ENCODE measurements around the gene KRT72.
A peak's percentile ranks its signal among the peaks of the same experiment; 100 is the strongest.

Gene KRT72

DNA sequence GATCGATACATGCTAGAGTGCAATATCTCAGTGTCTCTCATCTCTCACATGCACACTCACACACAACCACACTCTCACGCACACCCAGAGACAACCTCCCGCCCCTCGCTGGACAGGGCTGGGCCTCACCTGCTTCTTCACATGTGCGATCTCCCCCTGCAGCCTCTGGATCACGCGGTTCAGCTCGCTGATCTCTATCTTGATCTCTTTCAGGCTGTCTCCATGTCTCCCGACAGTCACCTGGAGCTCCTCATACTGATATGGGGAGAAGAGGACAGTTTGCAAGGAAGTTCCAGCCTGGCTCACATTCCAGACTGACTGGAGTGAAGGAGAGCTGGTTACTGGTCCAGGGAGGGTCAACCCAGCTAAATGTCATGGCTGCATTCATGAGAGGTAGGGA lies 46.3 kb upstream of the KRT72 start:
- H3K27ac ChIP-seq (replicated peaks; ENCODE audit: low read length), result no peak overlapping the region
- H3K4me3 ChIP-seq (ENCODE audit: low read length in 2 of 2), result no peak overlapping the region
- H3K36me3 ChIP-seq (replicated peaks in 1 of 2; ENCODE audit: control insufficient read depth in 2 of 2, insufficient read depth in 2 of 2, low read length in 2 of 2), result no peaks in the 10 kb centered on the region
- H3K23ac ChIP-seq (ENCODE audit: low read depth, low read length, poor library complexity), result no peak overlapping the region
- H2BK15ac ChIP-seq (ENCODE audit: low read length), result no peak overlapping the region
- H3K4me1 ChIP-seq (ENCODE audit: control insufficient read depth in 2 of 2, insufficient read depth in 1 of 2, low read depth in 1 of 2, low read length in 2 of 2), result peaks cover 0 to 3% of the 10 kb centered on the region in 2 donors
- no peak overlapping the region for H4K91ac ChIP-seq (ENCODE audit: low read depth, low read length, poor library complexity)
- H4K8ac ChIP-seq (ENCODE audit: low read depth, low read length), result no peak overlapping the region
- no peak overlapping the region for H3K9ac ChIP-seq (ENCODE audit: low read depth, low read length, poor library complexity)
- H2BK5ac ChIP-seq (ENCODE audit: low read length), result no peak overlapping the region
- H3K4me2 ChIP-seq (ENCODE audit: insufficient read depth, low read length, poor library complexity, severe bottlenecking), result no peak overlapping the region
- no peak overlapping the region for H3K14ac ChIP-seq (ENCODE audit: low read length)
- no peak overlapping the region for H3K4ac ChIP-seq (ENCODE audit: low read length)
- H2BK12ac ChIP-seq (ENCODE audit: low read length), result no peak overlapping the region
- no peak overlapping the region for H2BK120ac ChIP-seq (ENCODE audit: low read depth, low read length)
- H2AK5ac ChIP-seq (ENCODE audit: low read depth, low read length), result no peak overlapping the region
- peaks cover 0 to 10% (median 0%) of the 10 kb centered on the region in 3 experiments for H3K27me3 ChIP-seq (ENCODE audit: control insufficient read depth in 3 of 3, insufficient read depth in 3 of 3, low read depth in 1 of 3, low read length in 3 of 3)
- no peak overlapping the region for H3K18ac ChIP-seq (ENCODE audit: low read length)
- no peak for DNase-seq (ENCODE audit: low spot score)
- no CpG with 5 or more reads among the region's 9 CpGs for WGBS, 2 donors (ENCODE audit: extremely low coverage in 2 of 2, insufficient read length in 2 of 2, insufficient replicate concordance in 1 of 2)
- no peak overlapping the region for H2AFZ ChIP-seq (ENCODE audit: low read length)
- peaks cover 0 to 2% of the 10 kb centered on the region in 2 donors for H3K9me3 ChIP-seq (replicated peaks in 1 of 2; ENCODE audit: control insufficient read depth in 2 of 2, insufficient read depth in 1 of 2, low read depth in 1 of 2, low read length in 2 of 2)
- no peaks in the 10 kb centered on the region for H3K79me1 ChIP-seq (ENCODE audit: low read depth, low read length)

DNA sequence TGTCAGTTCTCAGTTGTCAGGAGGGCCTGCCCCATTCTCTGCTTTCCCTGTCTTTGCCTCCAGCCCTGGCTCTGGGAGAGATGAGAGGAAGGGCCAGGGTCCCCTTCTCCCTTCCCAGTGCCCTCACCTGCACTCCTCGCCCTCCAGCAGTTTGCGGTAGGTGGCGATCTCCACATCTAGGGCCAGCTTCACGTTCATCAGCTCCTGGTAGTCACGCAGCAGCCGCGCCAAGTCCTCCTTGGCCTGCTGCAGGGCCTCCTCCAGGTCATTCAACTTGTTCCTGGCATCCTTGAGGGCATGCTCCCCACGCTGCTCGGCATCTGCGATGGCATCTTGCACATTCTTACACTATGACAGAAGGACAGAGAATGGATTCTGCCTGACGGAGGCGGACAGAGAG lies 45.4 kb upstream of the KRT72 start:
- no peaks in the 10 kb centered on the region for H3K36me3 ChIP-seq (replicated peaks in 1 of 2; ENCODE audit: control insufficient read depth in 2 of 2, insufficient read depth in 2 of 2, low read length in 2 of 2)
- H2BK15ac ChIP-seq (ENCODE audit: low read length), result no peak overlapping the region
- WGBS, 2 donors (ENCODE audit: extremely low coverage in 2 of 2, insufficient read length in 2 of 2, insufficient replicate concordance in 1 of 2), result no CpG with 5 or more reads among the region's 12 CpGs

DNA sequence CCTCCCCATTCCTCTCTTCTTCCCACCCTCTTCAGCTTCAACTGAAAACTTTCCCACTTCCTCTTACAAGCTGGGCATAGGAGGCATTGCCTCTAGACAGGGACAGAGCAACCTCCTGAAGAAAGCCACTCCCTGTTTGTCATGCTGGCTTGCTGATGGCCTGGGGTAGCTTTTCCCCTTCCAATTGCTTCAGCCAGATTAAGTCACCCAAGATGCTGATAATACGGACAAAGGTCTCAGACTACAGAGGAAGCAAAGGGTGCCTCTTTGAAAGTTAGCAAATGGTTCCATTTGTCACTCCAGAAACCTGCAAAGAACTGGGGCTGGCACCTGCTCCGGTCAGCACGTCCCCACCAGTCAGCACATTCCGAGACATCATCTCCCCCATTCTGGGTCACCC lies 44.7 kb upstream of the KRT72 start:
- Histone ChIP-seq H3K4me1 (ENCODE audit: control insufficient read depth in 2 of 2, insufficient read depth in 1 of 2, low read depth in 1 of 2, low read length in 2 of 2) (peaks cover 0 to 9% of the 10 kb centered on the region in 2 donors), H3K18ac (ENCODE audit: low read length) (no peak overlapping the region), H4K8ac (ENCODE audit: low read depth, low read length) (no peak overlapping the region), H3K4me3 (ENCODE audit: low read length in 2 of 2) (no peak overlapping the region), H3K9me3 (replicated peaks in 1 of 2; ENCODE audit: control insufficient read depth in 2 of 2, insufficient read depth in 1 of 2, low read depth in 1 of 2, low read length in 2 of 2) (no peaks in the 10 kb centered on the region), H2AFZ (ENCODE audit: low read length) (no peak overlapping the region), H2BK15ac (ENCODE audit: low read length) (no peak overlapping the region), H3K36me3 (replicated peaks in 1 of 2; ENCODE audit: control insufficient read depth in 2 of 2, insufficient read depth in 2 of 2, low read length in 2 of 2) (no peaks in the 10 kb centered on the region), H3K4ac (ENCODE audit: low read length) (no peak overlapping the region), H3K27ac (replicated peaks; ENCODE audit: low read length) (no peak overlapping the region), H3K27me3 (ENCODE audit: control insufficient read depth in 3 of 3, insufficient read depth in 3 of 3, low read depth in 1 of 3, low read length in 3 of 3) (peaks cover 0 to 10% (median 0%) of the 10 kb centered on the region in 3 experiments), H2AK5ac (ENCODE audit: low read depth, low read length) (no peak overlapping the region), H3K14ac (ENCODE audit: low read length) (no peak overlapping the region), H2BK12ac (ENCODE audit: low read length) (no peak overlapping the region), H4K91ac (ENCODE audit: low read depth, low read length, poor library complexity) (no peak overlapping the region), H2BK120ac (ENCODE audit: low read depth, low read length) (no peak overlapping the region), H3K23ac (ENCODE audit: low read depth, low read length, poor library complexity) (no peak overlapping the region), H3K4me2 (ENCODE audit: insufficient read depth, low read length, poor library complexity, severe bottlenecking) (no peak overlapping the region), H3K79me1 (ENCODE audit: low read depth, low read length) (no peaks in the 10 kb centered on the region), H2BK5ac (ENCODE audit: low read length) (no peak overlapping the region), H3K9ac (ENCODE audit: low read depth, low read length, poor library complexity) (no peak overlapping the region)
- DNase-seq (ENCODE audit: low spot score), result no peak
- no CpG with 5 or more reads among the region's 4 CpGs for WGBS, 2 donors (ENCODE audit: extremely low coverage in 2 of 2, insufficient read length in 2 of 2, insufficient replicate concordance in 1 of 2)

More for the DNA sequence above, 45.4 kb upstream of the KRT72 start:
- no peak overlapping the region for H3K18ac ChIP-seq (ENCODE audit: low read length)
- DNase-seq (ENCODE audit: low spot score), result no peak
- no peak overlapping the region for H3K14ac ChIP-seq (ENCODE audit: low read length)
- H3K4me2 ChIP-seq (ENCODE audit: insufficient read depth, low read length, poor library complexity, severe bottlenecking), result no peak overlapping the region
- H3K27me3 ChIP-seq (ENCODE audit: control insufficient read depth in 3 of 3, insufficient read depth in 3 of 3, low read depth in 1 of 3, low read length in 3 of 3), result peaks cover 0 to 10% (median 0%) of the 10 kb centered on the region in 3 experiments
- peaks cover 0 to 9% of the 10 kb centered on the region in 2 donors for H3K4me1 ChIP-seq (ENCODE audit: control insufficient read depth in 2 of 2, insufficient read depth in 1 of 2, low read depth in 1 of 2, low read length in 2 of 2)
- H3K27ac ChIP-seq (replicated peaks; ENCODE audit: low read length), result no peak overlapping the region
- H3K79me1 ChIP-seq (ENCODE audit: low read depth, low read length), result no peaks in the 10 kb centered on the region
- H4K91ac ChIP-seq (ENCODE audit: low read depth, low read length, poor library complexity), result no peak overlapping the region
- H2AK5ac ChIP-seq (ENCODE audit: low read depth, low read length), result no peak overlapping the region
- H3K9me3 ChIP-seq (replicated peaks in 1 of 2; ENCODE audit: control insufficient read depth in 2 of 2, insufficient read depth in 1 of 2, low read depth in 1 of 2, low read length in 2 of 2), result no peaks in the 10 kb centered on the region
- H3K23ac ChIP-seq (ENCODE audit: low read depth, low read length, poor library complexity), result peak overlapping the region; percentile 13
- H3K9ac ChIP-seq (ENCODE audit: low read depth, low read length, poor library complexity), result no peak overlapping the region
- no peak overlapping the region for H4K8ac ChIP-seq (ENCODE audit: low read depth, low read length)
- H2AFZ ChIP-seq (ENCODE audit: low read length), result no peak overlapping the region
- no peak overlapping the region for H2BK5ac ChIP-seq (ENCODE audit: low read length)
- H3K4ac ChIP-seq (ENCODE audit: low read length), result no peak overlapping the region
- H3K4me3 ChIP-seq (ENCODE audit: low read length in 2 of 2), result no peak overlapping the region
- no peak overlapping the region for H2BK120ac ChIP-seq (ENCODE audit: low read depth, low read length)
- no peak overlapping the region for H2BK12ac ChIP-seq (ENCODE audit: low read length)

DNA sequence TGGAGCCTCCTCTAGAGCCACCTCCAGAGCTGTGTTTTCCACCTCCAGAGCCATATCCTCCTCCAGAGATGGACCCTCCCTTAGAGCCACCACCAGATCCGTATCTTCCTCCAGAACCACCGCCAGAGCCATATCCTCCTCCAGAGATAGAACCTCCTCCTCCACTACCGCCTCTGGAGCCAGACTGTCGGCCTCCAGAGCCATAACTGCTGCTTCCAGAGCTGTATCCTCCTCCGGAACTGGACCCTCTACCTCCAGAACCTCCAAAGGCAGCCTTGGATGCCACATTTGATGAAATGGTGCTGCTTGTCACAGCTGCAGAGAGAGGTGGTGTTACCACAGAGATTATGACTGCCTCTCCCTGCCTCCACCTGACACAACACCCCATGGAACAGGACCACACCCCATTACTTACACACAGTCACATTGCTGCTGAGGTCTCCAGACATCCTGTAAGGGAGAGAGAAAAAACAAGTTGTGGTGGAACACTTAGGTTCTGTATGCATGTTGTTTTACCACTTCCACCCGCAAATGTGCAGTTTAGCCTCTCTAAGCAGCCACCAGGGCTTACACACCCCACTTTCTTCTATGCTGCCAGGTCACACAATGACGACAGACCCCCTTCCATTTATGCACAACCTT lies 44.0 kb upstream of the KRT72 start:
- Histone ChIP-seq H2BK12ac (ENCODE audit: low read length) (no peak overlapping the region), H3K4me2 (ENCODE audit: insufficient read depth, low read length, poor library complexity, severe bottlenecking) (no peak overlapping the region), H2BK5ac (ENCODE audit: low read length) (no peak overlapping the region), H3K14ac (ENCODE audit: low read length) (no peak overlapping the region), H3K36me3 (replicated peaks in 1 of 2; ENCODE audit: control insufficient read depth in 2 of 2, insufficient read depth in 2 of 2, low read length in 2 of 2) (no peaks in the 10 kb centered on the region), H4K91ac (ENCODE audit: low read depth, low read length, poor library complexity) (no peak overlapping the region), H3K23ac (ENCODE audit: low read depth, low read length, poor library complexity) (no peak overlapping the region), H2BK120ac (ENCODE audit: low read depth, low read length) (no peak overlapping the region), H3K9ac (ENCODE audit: low read depth, low read length, poor library complexity) (no peak overlapping the region), H3K27me3 (ENCODE audit: control insufficient read depth in 3 of 3, insufficient read depth in 3 of 3, low read depth in 1 of 3, low read length in 3 of 3) (peaks cover 0 to 10% (median 0%) of the 10 kb centered on the region in 3 experiments), H3K9me3 (replicated peaks in 1 of 2; ENCODE audit: control insufficient read depth in 2 of 2, insufficient read depth in 1 of 2, low read depth in 1 of 2, low read length in 2 of 2) (no peaks in the 10 kb centered on the region), H3K4ac (ENCODE audit: low read length) (no peak overlapping the region), H4K8ac (ENCODE audit: low read depth, low read length) (no peak overlapping the region), H3K4me1 (ENCODE audit: control insufficient read depth in 2 of 2, insufficient read depth in 1 of 2, low read depth in 1 of 2, low read length in 2 of 2) (peaks cover 0 to 9% of the 10 kb centered on the region in 2 donors), H2AK5ac (ENCODE audit: low read depth, low read length) (no peak overlapping the region), H2AFZ (ENCODE audit: low read length) (no peak overlapping the region), H3K4me3 (ENCODE audit: low read length in 2 of 2) (no peak overlapping the region), H3K79me1 (ENCODE audit: low read depth, low read length) (no peaks in the 10 kb centered on the region), H2BK15ac (ENCODE audit: low read length) (no peak overlapping the region), H3K27ac (replicated peaks; ENCODE audit: low read length) (no peak overlapping the region), H3K18ac (ENCODE audit: low read length) (no peak overlapping the region)
- DNase-seq (ENCODE audit: low spot score), result no peak
- WGBS, 2 donors (ENCODE audit: extremely low coverage in 2 of 2, insufficient read length in 2 of 2, insufficient replicate concordance in 1 of 2), result no CpG with 5 or more reads among the region's 7 CpGs

Measured in neuronal stem cell (in vitro differentiated cells).